ENCODE results near the gene TRIO. TPM values are rescaled to one million over a fixed set of nuclear protein-coding genes. Genes with fewer than 3 reads are reported as not detected.
A peak's percentile ranks its signal among the peaks of the same experiment; 100 is the strongest.

The TRIO gene
- total and polyA plus RNA-seq, 10 of the 15 experiments (the other 5 are each of a cell fraction or from before 2014, with no cell fraction given) = 5.1 to 96.4 (median 44.6) TPM

DNA sequence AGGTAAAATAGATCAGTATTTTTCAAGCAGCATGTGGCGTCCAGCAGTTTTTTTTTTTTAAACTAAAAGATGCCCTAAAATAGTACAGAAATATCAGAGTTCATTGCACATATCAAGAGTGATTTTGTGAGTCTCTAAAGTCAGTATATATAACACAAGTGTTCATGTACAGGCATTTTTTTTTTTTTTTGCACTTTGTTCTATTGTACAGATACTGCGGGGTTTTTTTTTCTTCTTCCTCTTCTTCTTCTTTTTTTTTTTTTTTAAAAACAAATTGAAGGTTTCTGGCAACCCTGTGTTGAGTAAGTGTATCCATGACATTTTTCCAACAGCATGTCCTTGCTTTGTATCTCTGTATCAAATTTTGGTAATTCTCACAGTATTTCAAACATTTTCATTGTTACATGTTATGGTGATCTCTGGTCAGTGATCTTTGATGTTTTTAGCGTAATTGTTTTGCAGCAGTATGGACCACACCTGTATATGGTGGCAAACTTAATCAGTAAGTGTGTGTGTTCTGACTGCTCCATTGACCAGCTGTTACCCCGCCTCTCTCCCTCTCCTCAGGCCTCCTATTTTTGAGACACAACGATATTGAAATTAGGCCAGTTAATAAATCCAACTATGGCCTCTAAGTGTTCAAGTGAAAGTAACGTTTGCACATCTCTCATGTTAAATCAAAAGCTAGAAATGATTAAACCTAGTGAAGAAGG lies 76.8 kb downstream of the TRIO start:
- Histone ChIP-seq H3K4me1 (ENCODE audit: control insufficient read depth, insufficient read depth, low read length) (peaks cover 56% of the 10 kb centered on the region), H3K9me3 (replicated peaks; ENCODE audit: control insufficient read depth, insufficient read depth, low read length) (no peaks in the 10 kb centered on the region), H2AFZ (ENCODE audit: control insufficient read depth, low read depth, low read length) (no peak overlapping the region), H3K9ac (ENCODE audit: control insufficient read depth, insufficient read depth, low read length) (no peak overlapping the region), H3K4me3 (no peak overlapping the region), H3K27me3 (replicated peaks in 1 of 2; ENCODE audit: control insufficient read depth in 2 of 2, insufficient read depth in 2 of 2, low read length in 1 of 2) (no peaks in the 10 kb centered on the region), H4K20me1 (ENCODE audit: control insufficient read depth, insufficient read depth) (no peaks in the 10 kb centered on the region), H3K27ac (ENCODE audit: control insufficient read depth, insufficient read depth) (no peak overlapping the region; the same call in 1 of the 2 replicates), H3K36me3 (ENCODE audit: control insufficient read depth in 2 of 2, insufficient read depth in 2 of 2, low read length in 1 of 2) (peaks cover 0 to 1% of the 10 kb centered on the region in 2 experiments; a peak in 3 of 4 replicates), H3K4me2 (ENCODE audit: control insufficient read depth, insufficient read depth) (peak overlapping the region; percentile 39), H3K79me2 (ENCODE audit: control insufficient read depth, insufficient read depth, low read length) (peaks cover 84% of the 10 kb centered on the region)
- intact Hi-C loops (cut with micrococcal nuclease; ENCODE audit: unreplicated experiment) = no loop called here
- BruUV-seq (replicated peaks) = no TSS peak
- in situ Hi-C loops (cut with MboI) = no loop called here
- POLR2A ChIA-PET = interaction anchor here (0.9 to 2.0 kb wide), 6 partner anchors 11 to 64 kb away, joined by 3 to 11 read pairs (median 4); no protein-coding TSS in a partner anchor
- FAIRE-seq (no peak), ATAC-seq (peak; percentile 53), DNase-seq (ENCODE audit: low read depth, low spot score) (no peak)
- CTCF ChIA-PET = interaction anchor here (0.9 to 1.8 kb wide), 5 partner anchors 15 to 50 kb away, joined by 3 to 4 read pairs (median 3); no protein-coding TSS in a partner anchor
- SMC1A ChIA-PET (ENCODE audit: uncharacterized antibody, unreplicated experiment) = interaction anchor here (0.8 to 14.5 kb wide), 12 partner anchors 9 to 112 kb away, joined by 3 to 225 read pairs (median 4); partner anchors contain the start of gene TRIO
- RAD21 ChIA-PET (ENCODE audit: unreplicated experiment) = interaction anchor here (1.1 to 2.5 kb wide), 7 partner anchors 7 to 50 kb away, joined by 3 to 9 read pairs (median 6); no protein-coding TSS in a partner anchor
- no peak for TF ChIP-seq ESRRA (IDR thresholded peaks at IDR 0.05; ENCODE audit: low read length)
- TF ChIP-seq ZNF384 (IDR thresholded peaks at IDR 0.05; ENCODE audit: borderline replicate concordance, low read depth, low read length) = peak; percentile 69; the same call in 1 of the 2 replicates
- no peak for TF ChIP-seq ZNF24 (IDR thresholded peaks at IDR 0.05)
- no peak for TF ChIP-seq KLF5 (IDR thresholded peaks at IDR 0.05; ENCODE audit: partially characterized antibody)
- 0% methylated on average over 6 of the region's 6 CpGs for WGBS (ENCODE audit: insufficient coverage, insufficient replicate concordance, low lambda C conversion rate, missing lambda C conversion rate)

- RAD21 ChIA-PET (ENCODE audit: unreplicated experiment) = interaction anchor here (1.1 to 2.5 kb wide), 7 partner anchors 8 to 49 kb away, joined by 3 to 9 read pairs (median 6); no protein-coding TSS in a partner anchor
- 63% methylated on average over 1 of the region's 1 CpG for WGBS (ENCODE audit: insufficient coverage, insufficient replicate concordance, low lambda C conversion rate, missing lambda C conversion rate)
- Histone ChIP-seq H2AFZ (ENCODE audit: control insufficient read depth, low read depth, low read length) (no peak overlapping the region), H3K79me2 (ENCODE audit: control insufficient read depth, insufficient read depth, low read length) (peaks cover 82% of the 10 kb centered on the region), H3K9me3 (replicated peaks; ENCODE audit: control insufficient read depth, insufficient read depth, low read length) (no peaks in the 10 kb centered on the region), H3K4me1 (ENCODE audit: control insufficient read depth, insufficient read depth, low read length) (peaks cover 56% of the 10 kb centered on the region), H3K36me3 (ENCODE audit: control insufficient read depth in 2 of 2, insufficient read depth in 2 of 2, low read length in 1 of 2) (peaks cover 0 to 1% of the 10 kb centered on the region in 2 experiments; a peak in 3 of 4 replicates), H3K4me2 (ENCODE audit: control insufficient read depth, insufficient read depth) (0 out of 2 replicates have a peak overlapping the region, but pooled peaks have one; percentile 11), H3K9ac (ENCODE audit: control insufficient read depth, insufficient read depth, low read length) (no peak overlapping the region), H3K27me3 (replicated peaks in 1 of 2; ENCODE audit: control insufficient read depth in 2 of 2, insufficient read depth in 2 of 2, low read length in 1 of 2) (no peaks in the 10 kb centered on the region), H4K20me1 (ENCODE audit: control insufficient read depth, insufficient read depth) (no peaks in the 10 kb centered on the region), H3K4me3 (no peak overlapping the region), H3K27ac (ENCODE audit: control insufficient read depth, insufficient read depth) (peak overlapping the region; percentile 28; the same call in 1 of the 2 replicates)
- BruUV-seq (replicated peaks) = no TSS peak
- no peak for FAIRE-seq
- ATAC-seq = no peak
- CTCF ChIA-PET = interaction anchor here (0.7 to 1.8 kb wide), 6 partner anchors 16 to 73 kb away, joined by 3 to 4 read pairs (median 3); no protein-coding TSS in a partner anchor
- in situ Hi-C loops (cut with MboI) (no loop called here), intact Hi-C loops (cut with micrococcal nuclease; ENCODE audit: unreplicated experiment) (no loop called here)
- DNase-seq (ENCODE audit: low read depth, low spot score) = no peak
- POLR2A ChIA-PET = interaction anchor here (0.7 to 2.0 kb wide), 9 partner anchors 9 to 64 kb away, joined by 3 to 11 read pairs (median 3); no protein-coding TSS in a partner anchor
- SMC1A ChIA-PET (ENCODE audit: uncharacterized antibody, unreplicated experiment) = interaction anchor here (0.7 to 14.5 kb wide), 14 partner anchors 8 to 112 kb away, joined by 3 to 225 read pairs (median 4); partner anchors contain the start of gene TRIO
- TF ChIP-seq, protein P1, sequence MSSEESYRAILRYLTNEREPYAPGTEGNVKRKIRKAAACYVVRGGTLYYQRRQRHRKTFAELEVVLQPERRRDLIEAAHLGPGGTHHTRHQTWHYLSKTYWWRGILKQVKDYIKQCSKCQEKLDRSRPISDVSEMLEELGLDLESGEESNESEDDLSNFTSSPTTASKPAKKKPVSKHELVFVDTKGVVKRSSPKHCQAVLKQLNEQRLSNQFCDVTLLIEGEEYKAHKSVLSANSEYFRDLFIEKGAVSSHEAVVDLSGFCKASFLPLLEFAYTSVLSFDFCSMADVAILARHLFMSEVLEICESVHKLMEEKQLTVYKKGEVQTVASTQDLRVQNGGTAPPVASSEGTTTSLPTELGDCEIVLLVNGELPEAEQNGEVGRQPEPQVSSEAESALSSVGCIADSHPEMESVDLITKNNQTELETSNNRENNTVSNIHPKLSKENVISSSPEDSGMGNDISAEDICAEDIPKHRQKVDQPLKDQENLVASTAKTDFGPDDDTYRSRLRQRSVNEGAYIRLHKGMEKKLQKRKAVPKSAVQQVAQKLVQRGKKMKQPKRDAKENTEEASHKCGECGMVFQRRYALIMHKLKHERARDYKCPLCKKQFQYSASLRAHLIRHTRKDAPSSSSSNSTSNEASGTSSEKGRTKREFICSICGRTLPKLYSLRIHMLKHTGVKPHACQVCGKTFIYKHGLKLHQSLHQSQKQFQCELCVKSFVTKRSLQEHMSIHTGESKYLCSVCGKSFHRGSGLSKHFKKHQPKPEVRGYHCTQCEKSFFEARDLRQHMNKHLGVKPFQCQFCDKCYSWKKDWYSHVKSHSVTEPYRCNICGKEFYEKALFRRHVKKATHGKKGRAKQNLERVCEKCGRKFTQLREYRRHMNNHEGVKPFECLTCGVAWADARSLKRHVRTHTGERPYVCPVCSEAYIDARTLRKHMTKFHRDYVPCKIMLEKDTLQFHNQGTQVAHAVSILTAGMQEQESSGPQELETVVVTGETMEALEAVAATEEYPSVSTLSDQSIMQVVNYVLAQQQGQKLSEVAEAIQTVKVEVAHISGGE (CRISPR knock-in tag; IDR thresholded peaks at IDR 0.05) = no peak
- TF ChIP-seq, protein P2, sequence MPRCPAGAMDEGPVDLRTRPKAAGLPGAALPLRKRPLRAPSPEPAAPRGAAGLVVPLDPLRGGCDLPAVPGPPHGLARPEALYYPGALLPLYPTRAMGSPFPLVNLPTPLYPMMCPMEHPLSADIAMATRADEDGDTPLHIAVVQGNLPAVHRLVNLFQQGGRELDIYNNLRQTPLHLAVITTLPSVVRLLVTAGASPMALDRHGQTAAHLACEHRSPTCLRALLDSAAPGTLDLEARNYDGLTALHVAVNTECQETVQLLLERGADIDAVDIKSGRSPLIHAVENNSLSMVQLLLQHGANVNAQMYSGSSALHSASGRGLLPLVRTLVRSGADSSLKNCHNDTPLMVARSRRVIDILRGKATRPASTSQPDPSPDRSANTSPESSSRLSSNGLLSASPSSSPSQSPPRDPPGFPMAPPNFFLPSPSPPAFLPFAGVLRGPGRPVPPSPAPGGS (IDR thresholded peaks at IDR 0.05; ENCODE audit: borderline replicate concordance, insufficient read depth, low read depth, low read length, poor library complexity, severe bottlenecking) = no peak
- TF ChIP-seq WRNIP1 (IDR thresholded peaks at IDR 0.05; ENCODE audit: borderline replicate concordance, low read depth, low read length) (no peak), PKNOX1 (IDR thresholded peaks at IDR 0.05) (no peak)
Observed at GRCh38 chr5:14220642-14221041, 77.5 kb downstream of the TRIO start.
